ENCODE results near the gene DUSP23. TPM values are rescaled to one million over a fixed set of nuclear protein-coding genes. Genes with fewer than 3 reads are reported as not detected.
A peak's percentile ranks its signal among the peaks of the same experiment; 100 is the strongest.

DUSP23 gene
- total and polyA plus RNA-seq, 10 of the 15 experiments (the other 5 are each of a cell fraction or from before 2014, with no cell fraction given), result 1.1 to 6.9 (median 4.1) TPM; not detected in 1

GRCh38 chr1:159790237-159790917 is 9.6 kb downstream of the DUSP23 start:
- H3K79me2 ChIP-seq (ENCODE audit: control insufficient read depth, insufficient read depth, low read length), result no peaks in the 10 kb centered on the region
- peaks cover under 1 to 5% of the 10 kb centered on the region in 2 experiments; a peak in 2 of 4 replicates for H3K27me3 ChIP-seq (replicated peaks in 1 of 2; ENCODE audit: control insufficient read depth in 2 of 2, insufficient read depth in 2 of 2, low read length in 1 of 2)
- CTCF ChIA-PET, result interaction anchor here (0.6 to 2.8 kb wide), 13 partner anchors 9 to 658 kb away, joined by 3 to 18 read pairs (median 4); partner anchors contain the start of gene DUSP23
- BruUV-seq (replicated peaks), result no TSS peak
- H3K4me1 ChIP-seq (ENCODE audit: control insufficient read depth, insufficient read depth, low read length), result no peaks in the 10 kb centered on the region
- H4K20me1 ChIP-seq (ENCODE audit: control insufficient read depth, insufficient read depth), result no peaks in the 10 kb centered on the region
- FAIRE-seq (peak; percentile 44), ATAC-seq (peak; percentile 51; the same call in 2 of the 3 replicates), DNase-seq (ENCODE audit: low read depth, low spot score) (no peak)
- no peak overlapping the region for H3K9ac ChIP-seq (ENCODE audit: control insufficient read depth, insufficient read depth, low read length)
- no peak overlapping the region for H3K4me2 ChIP-seq (ENCODE audit: control insufficient read depth, insufficient read depth)
- no peak overlapping the region for H2AFZ ChIP-seq (ENCODE audit: control insufficient read depth, low read depth, low read length)
- in situ Hi-C loops (cut with MboI), result no loop called here
- TF ChIP-seq PAX5 (IDR thresholded peaks at IDR 0.05; ENCODE audit: borderline replicate concordance, low read depth, low read length) (no peak), USF1 (IDR thresholded peaks at IDR 0.05; ENCODE audit: borderline replicate concordance, extremely low read length, insufficient read depth, low read depth, low read length) (peak; percentile 13), SRF (IDR thresholded peaks at IDR 0.05; ENCODE audit: low read depth in 2 of 2, low read length in 2 of 2) (no peak), CHD2 (IDR thresholded peaks at IDR 0.05; ENCODE audit: borderline replicate concordance, low read depth, low read length) (no peak), MTA2 (IDR thresholded peaks at IDR 0.05; ENCODE audit: low read depth) (no peak), TCF12 (IDR thresholded peaks at IDR 0.05; ENCODE audit: low read depth, low read length) (no peak), GATAD2B (conservative IDR thresholded peaks at IDR 0.05; ENCODE audit: low read depth) (no peak), BHLHE40 (IDR thresholded peaks at IDR 0.05; ENCODE audit: borderline replicate concordance in 1 of 2, low read depth in 2 of 2, low read length in 1 of 2) (peak in 1 of 2 experiments; percentile 16; a peak in 1 of 4 replicates), CTCF (IDR thresholded peaks at IDR 0.05 in 2 of 3, conservative IDR thresholded peaks at IDR 0.05 in 1 of 3; ENCODE audit: control insufficient read depth in 2 of 3, extremely low read depth in 1 of 3, insufficient read depth in 1 of 3, low read depth in 3 of 3, low read length in 3 of 3) (peak; percentile 54 to 67 (median 64)), RAD21 (IDR thresholded peaks at IDR 0.05; ENCODE audit: insufficient read depth, low read depth, low read length) (peak; percentile 58), GABPA (IDR thresholded peaks at IDR 0.05; ENCODE audit: low read depth) (no peak)
- RAD21 ChIA-PET (ENCODE audit: unreplicated experiment), result interaction anchor here (0.8 to 1.2 kb wide), 3 partner anchors 10 to 102 kb away, joined by 3 to 6 read pairs (median 4); no protein-coding TSS in a partner anchor
- H3K9me3 ChIP-seq (replicated peaks; ENCODE audit: control insufficient read depth, insufficient read depth, low read length), result no peaks in the 10 kb centered on the region
- 0% methylated on average over 2 of the region's 2 CpGs for WGBS (ENCODE audit: insufficient coverage, insufficient replicate concordance, low lambda C conversion rate, missing lambda C conversion rate)
- no peak overlapping the region for H3K27ac ChIP-seq (ENCODE audit: control insufficient read depth, insufficient read depth)
- intact Hi-C loops (cut with micrococcal nuclease; ENCODE audit: unreplicated experiment), result loop anchor here (10.0 kb wide), 1 partner anchor 576 kb away; no protein-coding TSS in a partner anchor
- no peaks in the 10 kb centered on the region for H3K36me3 ChIP-seq (ENCODE audit: control insufficient read depth in 2 of 2, insufficient read depth in 2 of 2, low read length in 1 of 2)
- POLR2A ChIA-PET, result no interaction called here
- SMC1A ChIA-PET (ENCODE audit: uncharacterized antibody, unreplicated experiment), result interaction anchor here (0.8 to 1.7 kb wide), 4 partner anchors 9 to 576 kb away, joined by 3 to 7 read pairs (median 4); no protein-coding TSS in a partner anchor
- no peak overlapping the region for H3K4me3 ChIP-seq

Measured in GM12878 (cell line).